Fibroblast of lung (primary cell): Measurements from ENCODE around the gene INCENP. TPM values are rescaled to one million over a fixed set of nuclear protein-coding genes. Genes with fewer than 3 reads are reported as not detected.
"Not testable (repeated sequence)": the region's sequence is repeated elsewhere in the genome, so short reads cannot be mapped to it uniquely, and the experiment has no call there.

Experiments
- DNase-seq, 2 donors: peaks; one replicate each; pipeline versions ENCODE4 v3.0.0 to v3.0.0-alpha.2; 2010; ENCODE audit warnings: low read depth in 2 of 2
- H2AFZ ChIP-seq: 2 replicates; pipeline ENCODE4 v1.5.1; 2012; ENCODE audit warnings: low read length, control low read depth, inconsistent platforms
- H3K27ac ChIP-seq: 2 replicates; pipeline ENCODE4 v1.5.1; 2011; ENCODE audit warnings: low read length, control low read depth; ENCODE audit not compliant: insufficient read depth
- H3K27me3 ChIP-seq: 2 replicates; pipeline ENCODE4 v1.5.1; 2011; ENCODE audit warnings: mild to moderate bottlenecking, low read length; ENCODE audit not compliant: control insufficient read depth, insufficient read depth
- H3K36me3 ChIP-seq: 2 replicates; pipeline ENCODE4 v1.5.1; 2011; ENCODE audit warnings: low read length; ENCODE audit not compliant: control insufficient read depth, insufficient read depth
- H3K4me1 ChIP-seq: 2 replicates; pipeline ENCODE4 v1.5.1; 2011; ENCODE audit warnings: low read length; ENCODE audit not compliant: control insufficient read depth, insufficient read depth; ENCODE audit errors: extremely low read depth
- H3K4me2 ChIP-seq: 2 replicates; pipeline ENCODE4 v1.5.1; 2011; ENCODE audit warnings: low read length, control low read depth; ENCODE audit not compliant: insufficient read depth; ENCODE audit errors: extremely low read depth
- H3K4me3 ChIP-seq, 4 experiments: fragments of 200-600 bp in 1 of 4; sonication (generic) in 1 of 4; replicated peaks in 1 of 4; 2 replicates each; pipeline ENCODE4 v1.5.1; 2011 to 2016; ENCODE audit warnings: low read length in 4 of 4, low read depth in 3 of 4, mild to moderate bottlenecking in 3 of 4, control low read depth in 2 of 4, inconsistent platforms in 1 of 4, mixed read lengths in 1 of 4; ENCODE audit not compliant: insufficient read depth in 1 of 4; ENCODE audit errors: control extremely low read depth in 1 of 4
- H3K79me2 ChIP-seq: 2 replicates; pipeline ENCODE4 v1.5.1; 2012; ENCODE audit warnings: mild to moderate bottlenecking, low read length, inconsistent platforms; ENCODE audit not compliant: control insufficient read depth, insufficient read depth
- H3K9ac ChIP-seq: 2 replicates; pipeline ENCODE4 v1.5.1; 2011; ENCODE audit warnings: mild to moderate bottlenecking, low read length, control low read depth; ENCODE audit not compliant: insufficient read depth
- H3K9me3 ChIP-seq: 2 replicates; pipeline ENCODE4 v1.5.1; 2012; ENCODE audit warnings: low read depth, low read length; ENCODE audit not compliant: control insufficient read depth, insufficient read depth
- H4K20me1 ChIP-seq: 2 replicates; pipeline ENCODE4 v1.5.1; 2011; ENCODE audit warnings: low read length; ENCODE audit not compliant: control insufficient read depth, insufficient read depth; ENCODE audit errors: extremely low read depth
- CTCF ChIP-seq, 2 donors: IDR thresholded peaks in 1 of 2; conservative IDR thresholded peaks in 1 of 2; 1 replicate in 1 of 2; 2 replicates in 1 of 2; pipeline ENCODE4 v1.5.1; 2011 to 2012; ENCODE audit warnings: low read length in 2 of 2, control low read depth in 1 of 2, inconsistent platforms in 1 of 2, low read depth in 1 of 2, mild to moderate bottlenecking in 1 of 2
- EZH2 ChIP-seq: IDR thresholded peaks from 2 replicates; pipeline ENCODE4 v1.5.1; 2012; ENCODE audit warnings: low read length, control low read depth, mild to moderate bottlenecking; ENCODE audit errors: missing control alignments
- polyA plus RNA-seq, 2 donors: library from polyadenylated mRNA; depleted of rRNA in 1 of 2; stranded (reverse) in 1 of 2; unstranded in 1 of 2; fragments of >200 nt; gene quantifications; 2 replicates each; pipeline ENCODE4 v1.2.1, GENCODE V29; 2011 to 2012; ENCODE audit warnings: missing spikeins in 1 of 2
- total RNA-seq: library from RNA; depleted of rRNA; stranded (reverse); fragments of >200 nt; gene quantifications from 2 replicates; pipeline ENCODE4 v1.2.1, GENCODE V29; 2014

Gene INCENP
- total and polyA plus RNA-seq, 2 donors (not counting 1 experiment from before 2014, with no cell fraction given): 6.6 to 12.7 TPM

GRCh38 chr11:62195945-62196344 is 72.1 kb downstream of the INCENP start:
- H3K4me3 ChIP-seq: no peak overlapping the region
- H3K4me2 ChIP-seq: no peak overlapping the region
- H4K20me1 ChIP-seq: no peaks in the 10 kb centered on the region
- TF ChIP-seq EZH2 (no peak), CTCF (conservative IDR thresholded peaks at IDR 0.05 in 1 of 2, IDR thresholded peaks at IDR 0.05 in 1 of 2; ENCODE audit: low read depth in 1 of 2, low read length in 2 of 2) (peak in 1 of 2 donors; percentile 5)
- H3K36me3 ChIP-seq: no peaks in the 10 kb centered on the region
- H3K9ac ChIP-seq: no peak overlapping the region
- H3K27me3 ChIP-seq: no peaks in the 10 kb centered on the region
- no peaks in the 10 kb centered on the region for H3K79me2 ChIP-seq
- H2AFZ ChIP-seq: no peak overlapping the region
- no peak overlapping the region for H3K27ac ChIP-seq
- H3K9me3 ChIP-seq: no peaks in the 10 kb centered on the region
- no peaks in the 10 kb centered on the region for H3K4me1 ChIP-seq
- DNase-seq: no peak

GRCh38 chr11:62197400-62197799 is 73.6 kb downstream of the INCENP start:
- H3K9ac ChIP-seq, H3K4me1 ChIP-seq, H3K27me3 ChIP-seq, H3K4me2 ChIP-seq, H3K27ac ChIP-seq, DNase-seq, H3K79me2 ChIP-seq, H3K9me3 ChIP-seq, H3K4me3 ChIP-seq, H2AFZ ChIP-seq, H3K36me3 ChIP-seq, H4K20me1 ChIP-seq: not testable (repeated sequence)

GRCh38 chr11:62201376-62201775 is 77.6 kb downstream of the INCENP start:
- Histone ChIP-seq H3K9me3 (no peaks in the 10 kb centered on the region), H3K79me2 (no peaks in the 10 kb centered on the region), H3K27me3 (peaks cover 2% of the 10 kb centered on the region), H3K27ac (no peak overlapping the region), H3K4me3 (no peak overlapping the region), H3K4me1 (no peaks in the 10 kb centered on the region), H3K4me2 (no peak overlapping the region), H3K36me3 (no peaks in the 10 kb centered on the region), H3K9ac (no peak overlapping the region), H2AFZ (no peak overlapping the region), H4K20me1 (no peaks in the 10 kb centered on the region)
- DNase-seq: no peak
- no peak for TF ChIP-seq EZH2
- TF ChIP-seq CTCF (conservative IDR thresholded peaks at IDR 0.05 in 1 of 2, IDR thresholded peaks at IDR 0.05 in 1 of 2; ENCODE audit: low read depth in 1 of 2, low read length in 2 of 2): no peak

Other genes starting within 250 kb of the INCENP start
- 112 and 224 TPM in 2 replicates for gene FADS3, start 232.5 kb upstream of the INCENP start, total RNA-seq
- 40.9 and 79.9 TPM in 2 replicates for gene FADS3, start 232.5 kb upstream of the INCENP start, polyA plus RNA-seq
- 13.4 TPM in 2 replicates for gene RAB3IL1, start 206.4 kb upstream of the INCENP start, total RNA-seq
- 9.6 and 9.9 TPM in 2 replicates for gene RAB3IL1, start 206.4 kb upstream of the INCENP start, polyA plus RNA-seq
- gene BEST1, start 173.7 kb upstream of the INCENP start, total RNA-seq: 7.7 and 15.2 TPM in 2 replicates
- 1.5 and 2.5 TPM in 2 replicates for gene BEST1, start 173.7 kb upstream of the INCENP start, polyA plus RNA-seq
- gene FTH1, start 156.4 kb upstream of the INCENP start, total RNA-seq: 2,097 and 2,219 TPM in 2 replicates
- gene FTH1, start 156.4 kb upstream of the INCENP start, polyA plus RNA-seq: 2,789 and 3,749 TPM in 2 replicates
- not detected in 2 replicates for gene SCGB1D1, start 66.2 kb downstream of the INCENP start, total RNA-seq
- gene SCGB1D1, start 66.2 kb downstream of the INCENP start, polyA plus RNA-seq: not detected in 2 replicates
- gene SCGB2A1, start 84.7 kb downstream of the INCENP start, total RNA-seq: not detected in 2 replicates
- not detected in 2 replicates for gene SCGB2A1, start 84.7 kb downstream of the INCENP start, polyA plus RNA-seq
- not detected in 2 replicates for gene SCGB1D2, start 118.2 kb downstream of the INCENP start, total RNA-seq
- gene SCGB1D2, start 118.2 kb downstream of the INCENP start, polyA plus RNA-seq: not detected in 2 replicates
- gene SCGB2A2, start 146.1 kb downstream of the INCENP start, total RNA-seq: not detected in 2 replicates
- gene SCGB2A2, start 146.1 kb downstream of the INCENP start, polyA plus RNA-seq: not detected in 2 replicates
- gene SCGB1D4, start 175.1 kb downstream of the INCENP start, total RNA-seq: not detected in 2 replicates
- gene SCGB1D4, start 175.1 kb downstream of the INCENP start, polyA plus RNA-seq: not detected in 2 replicates
- under 0.01 TPM in 1 of 2 replicates, not detected in the other for gene ASRGL1, start 213.4 kb downstream of the INCENP start, total RNA-seq
- gene ASRGL1, start 213.4 kb downstream of the INCENP start, polyA plus RNA-seq: 0.22 and 1.1 TPM in 2 replicates